HG03571 (cell line): ENCODE measurements around the gene WDFY1.
"Not testable (repeated sequence)": the region's sequence is repeated elsewhere in the genome, so short reads cannot be mapped to it uniquely, and the experiment has no call there.

Experiments used
- ATAC-seq: cut with Tn5 transposase; IDR thresholded peaks from one replicate; pipeline ENCODE4 v1.9.1; 2021; ENCODE audit not compliant: unreplicated experiment

Gene WDFY1

GRCh38 chr2:223959688-223960087 is 14.6 kb upstream of the WDFY1 start:
- no peak for ATAC-seq

- ATAC-seq, result peak; percentile 90
Measured at GRCh38 chr2:223957092-223957851, 12.1 kb upstream of the WDFY1 start, which contains the start of gene MRPL44. Gene MRPL44 (plus strand): TSS chr2:223957463. CDS start chr2:223957473, 10 bp downstream.

GRCh38 chr2:223956300-223956699 is 11.2 kb upstream of the WDFY1 start:
- no peak for ATAC-seq

- no peak for ATAC-seq
Measured at GRCh38 chr2:223954401-223954800, 9.3 kb upstream of the WDFY1 start.

GRCh38 chr2:223952280-223952968 is 7.3 kb upstream of the WDFY1 start:
- peak; percentile 45 for ATAC-seq

GRCh38 chr2:223950448-223951347 is 5.6 kb upstream of the WDFY1 start:
- no peak for ATAC-seq

GRCh38 chr2:223949241-223949840 is 4.2 kb upstream of the WDFY1 start:
- ATAC-seq, result no peak

- no peak for ATAC-seq
Measured at GRCh38 chr2:223947711-223948205, 2.6 kb upstream of the WDFY1 start.

- ATAC-seq, result no peak
Measured at GRCh38 chr2:223945755-223946154, 620 bp upstream of the WDFY1 start.

- ATAC-seq, result peak; percentile 15
Measured at GRCh38 chr2:223944166-223944702, 901 bp downstream of the WDFY1 start.

- no peak for ATAC-seq
Measured at GRCh38 chr2:223943561-223944008, 1.6 kb downstream of the WDFY1 start.

GRCh38 chr2:223943135-223943534 is 2.0 kb downstream of the WDFY1 start:
- ATAC-seq, result no peak

- peak; percentile 30 for ATAC-seq
Measured at GRCh38 chr2:223941579-223942277, 3.4 kb downstream of the WDFY1 start.

- ATAC-seq, result not testable (repeated sequence)
Measured at GRCh38 chr2:223939438-223939837, 5.7 kb downstream of the WDFY1 start.

GRCh38 chr2:223937535-223937934 is 7.6 kb downstream of the WDFY1 start:
- no peak for ATAC-seq

GRCh38 chr2:223936862-223937326 is 8.2 kb downstream of the WDFY1 start:
- no peak for ATAC-seq

- no peak for ATAC-seq
Measured at GRCh38 chr2:223935459-223936125, 9.5 kb downstream of the WDFY1 start.

- ATAC-seq, result no peak
Measured at GRCh38 chr2:223934870-223935269, 10.3 kb downstream of the WDFY1 start.
